Epidermal melanocyte (primary cell): ENCODE data around the gene NR2C1.

ENCODE experiments used
- DNase-seq: peaks from one replicate; pipeline ENCODE4 v3.0.0; 2011; ENCODE audit warnings: low spot score; ENCODE audit not compliant: insufficient read length

Gene NR2C1

DNA sequence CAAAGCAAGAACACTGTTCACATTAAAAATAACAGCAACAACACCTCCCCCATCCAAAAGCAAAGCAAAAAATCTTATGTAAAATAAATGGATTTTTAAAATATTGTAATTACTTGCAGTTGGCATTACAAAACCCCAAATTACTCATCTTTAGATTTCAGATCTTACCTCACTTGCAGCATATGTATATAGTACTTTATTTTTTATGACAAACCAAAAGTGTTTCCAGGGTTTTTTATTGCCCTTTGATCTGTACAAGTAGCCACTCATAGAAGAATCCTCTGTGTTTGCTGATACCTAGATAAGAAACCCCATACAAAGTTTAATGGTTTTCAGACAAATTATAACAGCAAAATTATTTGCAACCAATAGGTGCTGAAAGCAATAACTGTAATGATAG is 12.2 kb upstream of the NR2C1 start:
- DNase-seq, result no peak

DNA sequence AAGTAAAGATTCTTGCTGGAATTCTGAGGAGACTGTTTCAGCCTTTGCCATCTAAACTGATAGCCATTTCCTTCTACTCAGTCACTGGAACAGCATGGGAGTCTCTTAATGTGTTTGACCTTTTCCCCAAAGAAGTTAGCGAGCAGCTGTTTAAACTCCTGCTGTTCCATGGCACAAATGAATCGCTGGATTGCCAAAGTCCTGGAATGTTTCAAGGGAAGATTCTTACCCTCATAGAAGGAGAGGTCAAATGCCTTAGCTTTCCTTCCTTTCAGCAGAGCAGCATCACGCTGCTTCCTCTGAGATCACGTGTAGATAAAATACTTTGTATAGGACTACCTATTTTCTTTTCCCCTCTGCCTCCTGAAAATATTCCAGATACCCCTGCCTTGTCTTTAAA is 10.5 kb upstream of the NR2C1 start:
- no peak for DNase-seq

DNA sequence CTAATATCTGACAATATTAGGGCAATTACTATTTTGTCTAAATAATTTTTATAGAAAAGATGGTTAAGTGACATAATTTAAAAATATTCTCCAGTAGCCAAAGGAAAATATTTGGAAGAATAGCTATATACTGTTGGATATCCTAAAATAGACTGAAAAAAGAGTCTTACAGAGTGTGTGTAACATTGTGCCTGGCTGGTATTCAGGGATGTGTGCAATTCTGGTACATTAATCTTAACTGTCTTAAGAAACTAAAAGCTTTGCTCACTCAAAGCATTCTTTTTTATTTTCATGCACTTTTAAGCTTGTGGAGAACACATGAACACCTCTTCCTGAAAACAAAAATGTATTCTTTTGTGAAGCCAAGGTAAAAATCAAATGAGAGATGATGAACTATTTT is 10.1 kb upstream of the NR2C1 start:
- DNase-seq, result no peak

DNA sequence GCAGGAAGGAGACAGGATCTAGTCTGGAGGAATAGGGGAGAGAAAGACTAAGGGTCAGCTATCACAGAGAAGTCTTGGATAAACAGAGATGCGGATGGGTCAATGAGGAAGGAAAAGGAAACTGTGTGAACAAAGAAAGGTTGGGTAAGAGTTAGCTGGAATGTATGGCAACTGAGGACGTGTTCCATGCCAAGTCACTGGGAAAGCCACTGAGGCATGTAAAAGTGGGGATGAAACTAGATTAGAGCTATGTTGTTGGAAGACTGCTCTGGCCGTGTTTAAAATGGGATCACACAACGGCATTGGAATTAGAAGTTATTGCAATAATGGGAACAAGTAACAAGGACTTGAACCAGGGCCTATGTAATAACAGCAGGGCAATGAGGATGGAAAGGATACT is 3.9 kb upstream of the NR2C1 start:
- no peak for DNase-seq

DNA sequence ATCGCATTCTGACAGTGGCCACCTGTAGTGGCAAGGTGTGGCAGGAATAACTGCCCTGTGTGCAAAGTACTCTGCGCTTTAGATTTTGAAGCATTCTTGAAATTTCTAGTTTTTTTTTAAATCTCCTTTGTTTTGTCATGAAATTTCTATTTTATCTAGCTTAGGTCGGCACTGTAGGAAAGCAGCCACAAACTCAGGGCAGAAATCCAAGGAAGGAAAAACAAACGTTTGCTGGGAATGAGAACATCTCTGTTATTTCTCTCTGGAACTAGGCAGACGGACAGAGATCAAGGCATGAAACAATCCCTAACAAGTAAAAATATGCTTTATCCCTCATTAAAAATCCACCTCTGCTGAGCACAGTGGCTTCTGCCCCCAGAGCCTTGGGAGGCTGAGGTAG is 1.3 kb upstream of the NR2C1 start:
- DNase-seq, result no peak

DNA sequence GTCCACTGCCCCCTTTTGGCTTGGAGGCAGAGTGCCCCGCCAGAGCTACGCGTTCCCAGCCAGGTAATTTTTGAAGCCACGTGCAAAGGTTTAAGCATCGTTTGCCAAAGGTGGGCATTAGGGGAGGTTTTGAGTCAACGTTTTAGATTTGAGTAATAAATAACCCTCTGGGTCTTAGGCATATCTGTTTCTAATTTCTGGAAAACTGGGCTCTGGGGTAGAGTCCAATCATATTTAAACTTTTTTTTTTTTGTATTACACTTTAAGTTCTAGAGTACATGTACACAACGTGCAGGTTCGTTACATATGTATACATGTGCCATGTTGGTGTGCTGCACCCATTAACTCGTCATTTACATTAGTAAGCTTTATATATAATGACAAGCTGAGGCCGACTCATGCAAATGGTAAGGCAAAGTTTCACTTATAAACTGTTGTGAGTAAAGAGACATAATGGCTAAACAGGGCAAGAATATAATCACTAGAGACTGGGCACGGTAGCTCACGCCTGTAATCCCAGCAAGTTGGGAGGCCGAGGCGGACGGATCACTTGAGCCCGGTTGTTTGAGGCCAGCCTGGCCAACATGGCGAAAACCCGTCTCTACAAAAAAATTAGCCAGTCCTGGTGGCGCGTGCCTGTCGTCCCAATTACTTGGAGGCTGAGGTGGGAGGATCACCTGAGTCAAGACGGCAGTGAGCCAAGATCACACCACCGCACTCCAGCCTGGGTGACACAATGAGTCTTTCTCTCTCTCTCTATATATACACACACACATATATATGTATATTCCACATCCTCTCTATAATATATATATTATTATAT is 491 bp upstream of the NR2C1 start:
- no peak for DNase-seq

DNA sequence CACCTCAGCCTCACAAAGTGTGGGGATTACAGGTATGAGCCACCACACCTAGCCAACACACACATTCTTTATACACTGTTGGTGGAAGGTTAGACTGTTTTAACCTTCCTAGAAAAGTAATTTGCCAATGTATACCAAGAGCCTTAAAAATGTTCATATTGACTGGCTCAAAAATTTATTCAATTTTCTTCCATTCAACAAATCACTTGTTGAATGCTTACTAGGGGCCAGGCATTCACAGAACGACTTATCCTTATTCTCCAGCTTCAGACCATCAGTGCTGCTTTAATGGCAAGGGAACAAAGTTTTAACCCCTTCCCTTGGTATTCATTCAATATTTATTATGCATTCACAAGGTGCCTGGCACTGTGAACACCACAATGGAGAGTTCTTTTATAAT is 3.0 kb downstream of the NR2C1 start:
- DNase-seq, result no peak

DNA sequence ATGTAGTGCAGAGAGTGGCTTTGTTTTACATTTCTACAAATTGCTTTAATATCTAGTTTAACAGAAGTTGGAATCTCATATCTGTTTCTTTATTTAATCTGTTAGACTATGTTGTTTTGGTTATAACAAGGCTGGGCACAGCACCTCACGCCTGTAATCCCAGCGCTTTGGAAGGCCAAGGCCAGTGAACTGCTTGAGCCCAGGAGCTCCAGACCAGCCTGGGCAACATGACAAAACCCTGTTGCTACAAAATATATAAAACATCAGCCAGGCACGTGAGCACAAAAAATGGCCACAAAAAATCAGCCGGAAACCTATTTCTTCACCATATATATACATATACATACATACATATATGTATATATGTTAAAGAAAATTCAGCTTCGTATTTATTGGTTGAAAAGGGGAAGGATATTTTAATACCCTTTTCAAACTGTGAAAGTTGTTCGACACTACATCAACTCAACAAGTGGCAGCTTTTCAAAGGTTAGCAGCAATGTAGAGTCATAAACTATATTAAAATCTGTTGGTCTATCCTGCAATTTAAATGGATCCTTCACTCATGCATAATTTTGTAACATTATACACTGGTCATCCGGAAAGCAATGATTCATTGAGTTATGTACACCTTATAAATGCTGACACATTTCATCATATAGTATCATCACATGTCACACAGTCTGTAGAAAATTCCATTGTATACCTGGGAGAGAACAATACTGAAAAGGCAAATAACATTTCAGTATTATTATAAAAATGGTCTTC is 7.1 kb downstream of the NR2C1 start:
- DNase-seq, result no peak

DNA sequence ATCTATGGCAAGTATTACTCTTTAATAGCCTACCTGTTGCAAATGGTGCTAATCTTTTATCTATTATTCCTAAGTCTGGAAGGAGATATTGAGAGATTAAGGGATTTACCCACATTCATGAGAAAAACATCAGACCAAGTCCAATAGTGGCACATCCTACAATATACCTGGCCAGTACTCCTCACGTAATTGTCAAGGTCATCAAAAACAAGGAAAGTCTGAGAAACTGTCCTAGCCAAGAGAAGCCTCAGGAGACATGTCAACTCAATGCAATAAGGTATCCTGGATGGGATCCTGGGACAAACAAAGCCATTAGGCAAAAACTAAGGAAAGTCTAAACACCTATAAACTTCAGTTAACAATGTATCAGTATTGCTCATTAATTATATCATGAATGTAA is 12.5 kb downstream of the NR2C1 start:
- no peak for DNase-seq

DNA sequence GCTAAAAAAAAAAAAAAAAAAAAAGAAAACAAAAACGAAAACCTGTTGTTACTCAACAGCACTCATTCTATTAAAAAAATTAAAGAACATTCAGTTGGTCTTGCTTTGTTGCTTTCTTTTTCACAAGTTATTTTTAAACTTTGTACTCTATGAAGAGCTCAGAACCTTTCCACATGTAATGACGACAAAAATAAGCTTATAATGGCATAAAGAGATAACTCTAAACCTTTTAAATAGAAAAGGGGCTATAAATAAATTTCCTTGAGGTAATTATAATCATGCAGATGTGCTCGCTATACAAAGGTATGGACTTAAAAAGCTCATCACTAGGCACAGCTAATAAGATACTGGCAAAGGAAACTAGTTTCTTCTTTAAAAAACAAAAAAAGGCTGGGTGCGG is 13.4 kb downstream of the NR2C1 start:
- no peak for DNase-seq

DNA sequence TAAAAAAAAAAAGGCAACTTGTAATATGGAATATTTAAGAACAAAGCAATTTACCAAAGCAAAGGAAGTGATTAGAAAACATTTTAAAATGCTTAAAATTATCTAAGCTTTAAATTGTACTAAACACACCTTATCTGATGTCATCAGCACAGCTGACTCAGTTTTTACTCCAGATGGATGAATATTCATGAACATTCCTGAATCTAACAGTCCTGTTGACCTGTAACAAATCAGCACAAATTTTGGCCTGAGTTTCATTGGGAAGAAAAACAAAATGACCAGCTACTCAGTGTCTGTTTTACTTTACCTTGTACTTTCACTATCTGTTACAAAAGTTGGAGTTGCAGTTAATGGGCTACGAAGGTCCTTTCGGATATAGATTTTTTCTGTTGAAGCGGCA is 16.0 kb downstream of the NR2C1 start:
- DNase-seq, result no peak

DNA sequence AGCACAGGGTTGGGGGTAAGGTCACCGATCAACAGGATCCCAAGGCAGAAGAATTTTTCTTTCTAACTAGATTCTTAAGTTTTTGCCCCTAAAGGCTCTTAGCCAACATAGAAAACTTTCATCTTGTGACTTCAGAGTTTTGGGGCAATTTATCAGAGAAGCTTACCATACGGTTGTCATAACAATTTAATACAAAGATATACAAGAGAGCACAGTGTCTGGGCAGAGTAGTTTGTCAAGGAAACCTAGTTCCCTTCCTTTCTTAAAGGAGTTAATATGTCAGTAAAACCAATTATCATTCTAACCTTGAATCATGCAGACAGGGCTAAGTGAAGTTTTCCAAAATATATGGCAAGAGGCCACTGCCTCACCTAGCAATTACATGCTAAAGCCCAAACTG is 18.4 kb downstream of the NR2C1 start:
- no peak for DNase-seq

DNA sequence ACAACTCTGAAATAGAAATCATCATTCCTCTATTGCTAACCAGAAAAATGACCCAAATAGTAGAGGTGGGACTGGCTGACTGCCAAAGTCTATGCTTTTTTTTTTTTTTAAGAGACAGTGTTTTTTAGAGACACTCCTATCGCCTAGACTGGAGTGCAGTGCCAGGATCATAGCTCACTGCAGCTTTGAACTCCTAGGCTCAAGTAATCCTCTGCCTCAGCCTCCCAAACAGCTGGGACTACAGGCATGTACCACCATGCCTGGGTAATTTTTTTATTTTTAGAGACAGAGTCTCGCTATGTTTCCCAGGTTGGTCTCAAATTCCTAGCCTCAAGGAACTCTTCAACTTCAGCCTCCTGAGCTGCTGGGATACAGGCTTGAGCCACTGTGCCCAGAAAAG is 19.2 kb downstream of the NR2C1 start:
- DNase-seq, result no peak

DNA sequence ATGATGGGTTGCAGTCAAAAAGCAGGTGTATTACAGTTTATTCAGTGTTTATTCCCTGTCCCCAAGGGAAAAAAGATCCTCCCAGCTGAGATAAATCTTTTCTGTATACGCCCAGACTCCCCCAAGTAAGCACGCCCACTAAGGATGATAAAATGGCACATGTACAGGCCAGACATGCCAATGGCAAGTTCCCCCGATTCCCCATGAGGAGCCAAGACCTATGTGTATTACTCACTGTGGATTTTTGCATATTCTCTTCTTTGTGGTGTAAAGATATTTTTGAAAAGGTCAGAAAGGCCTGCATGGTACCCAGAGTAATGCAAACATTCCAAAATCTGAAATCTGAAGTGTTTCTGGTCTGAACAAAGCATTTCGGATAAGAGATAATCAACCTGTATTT is 22.2 kb downstream of the NR2C1 start:
- DNase-seq, result no peak

DNA sequence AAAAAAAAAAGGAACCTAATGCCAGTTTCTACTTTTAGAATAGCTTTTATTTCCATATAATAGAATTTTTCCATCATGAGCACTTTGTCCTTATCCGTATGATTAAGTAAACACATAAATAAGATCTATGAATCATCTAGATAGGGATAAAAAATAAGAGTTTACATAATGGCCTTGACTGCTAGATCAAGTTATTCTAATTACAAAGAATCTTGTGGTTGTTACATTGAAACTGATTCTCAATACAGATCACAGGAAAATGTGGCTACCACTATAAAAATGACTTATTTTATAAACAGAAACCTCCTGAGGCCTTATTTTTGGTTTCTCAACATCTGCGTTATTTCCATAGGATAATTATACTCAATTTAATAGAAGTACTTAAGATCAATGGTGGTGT is 35.5 kb downstream of the NR2C1 start:
- no peak for DNase-seq

DNA sequence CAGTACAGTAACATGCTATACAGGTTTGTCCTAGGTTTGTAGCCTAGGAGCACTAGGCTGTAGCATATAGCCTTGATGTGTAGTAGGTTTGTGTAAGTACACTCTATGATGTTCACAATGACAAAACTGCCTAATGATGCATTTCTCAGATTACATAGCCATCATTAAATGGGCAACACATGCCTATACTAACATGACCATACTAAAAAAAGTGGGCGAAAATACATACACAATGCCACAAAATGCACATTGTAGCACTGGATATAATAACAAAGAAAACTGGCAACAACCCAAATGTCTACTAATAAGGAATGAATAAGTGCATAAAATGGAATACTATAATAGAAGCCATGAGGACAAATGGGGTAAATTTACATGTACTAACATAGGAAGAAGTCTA is 38.7 kb downstream of the NR2C1 start:
- DNase-seq, result no peak

DNA sequence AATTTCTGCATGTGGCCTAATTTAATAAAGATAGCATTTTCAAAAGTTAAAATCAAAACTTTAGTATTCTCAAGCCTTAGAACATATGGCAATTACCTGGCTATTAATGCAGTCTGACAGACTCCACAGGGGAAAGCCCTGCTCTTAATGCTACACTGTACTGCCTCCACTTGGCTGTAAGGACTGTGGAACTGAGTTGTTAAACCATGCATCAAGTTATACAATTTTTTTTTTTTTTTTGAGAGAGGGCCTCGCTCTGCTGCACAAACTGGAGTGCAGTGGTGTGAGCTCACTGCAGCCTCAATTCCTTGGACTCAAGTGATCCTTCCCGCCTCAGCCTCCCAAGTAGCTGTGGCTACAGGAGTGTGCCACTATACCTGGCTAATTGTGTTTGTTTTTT is 50.9 kb downstream of the NR2C1 start:
- DNase-seq, result no peak

DNA sequence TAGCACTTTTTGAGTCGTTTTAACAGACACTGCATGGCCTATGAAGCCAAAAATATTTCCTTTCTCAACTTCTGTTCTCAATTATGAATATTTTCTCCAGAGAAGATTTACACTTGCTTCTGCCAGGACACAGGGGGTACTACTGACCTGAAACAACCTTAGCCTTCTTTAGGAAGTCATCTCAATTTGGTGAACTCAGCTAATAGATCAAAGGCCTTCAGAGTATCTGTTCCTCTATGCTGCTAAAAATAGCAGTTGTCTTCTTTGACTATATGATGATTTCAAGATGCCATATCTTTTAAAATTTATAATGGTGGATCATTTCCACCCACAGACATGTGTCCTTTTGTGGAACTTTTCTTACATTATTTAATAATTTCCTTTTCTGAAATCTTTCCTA is 55.9 kb downstream of the NR2C1 start:
- DNase-seq, result no peak

DNA sequence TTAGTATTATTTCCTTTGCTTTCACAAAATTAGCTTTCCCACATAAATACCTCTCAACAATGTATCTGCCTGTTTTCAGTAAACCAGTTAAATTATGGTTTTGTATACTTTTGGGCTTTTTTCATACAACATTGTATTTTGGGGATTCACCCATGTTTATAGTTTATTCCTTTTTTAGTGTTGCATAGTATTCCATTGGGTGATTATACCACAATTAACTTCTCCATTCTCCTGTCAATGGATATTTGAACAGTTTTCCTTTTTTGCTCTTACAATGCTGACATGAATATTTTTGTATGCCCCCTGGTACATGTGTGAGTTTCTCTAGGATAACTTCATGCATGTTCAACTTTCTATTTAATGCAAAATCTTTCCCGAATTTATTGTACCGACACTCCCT is 57.3 kb downstream of the NR2C1 start:
- DNase-seq, result no peak

DNA sequence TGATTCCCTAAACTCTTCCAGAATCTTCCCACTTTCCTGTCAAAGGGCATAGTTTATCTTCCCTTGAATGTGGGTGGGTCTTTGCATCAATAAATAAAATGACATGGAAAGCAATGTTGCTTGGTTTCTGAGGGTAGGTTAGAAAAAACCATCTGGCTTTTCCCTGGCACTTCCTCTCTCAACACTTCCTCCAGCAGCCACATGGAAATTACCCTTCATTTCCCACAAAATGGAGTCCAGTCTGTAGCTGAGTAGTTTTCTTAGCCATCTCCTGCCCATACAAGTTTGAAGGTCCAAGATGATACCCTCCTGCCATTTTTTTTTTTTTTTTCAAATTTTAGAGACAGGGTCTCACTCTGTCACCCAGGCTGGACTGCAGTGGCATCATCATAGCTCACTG is 58.9 kb downstream of the NR2C1 start:
- no peak for DNase-seq

DNA sequence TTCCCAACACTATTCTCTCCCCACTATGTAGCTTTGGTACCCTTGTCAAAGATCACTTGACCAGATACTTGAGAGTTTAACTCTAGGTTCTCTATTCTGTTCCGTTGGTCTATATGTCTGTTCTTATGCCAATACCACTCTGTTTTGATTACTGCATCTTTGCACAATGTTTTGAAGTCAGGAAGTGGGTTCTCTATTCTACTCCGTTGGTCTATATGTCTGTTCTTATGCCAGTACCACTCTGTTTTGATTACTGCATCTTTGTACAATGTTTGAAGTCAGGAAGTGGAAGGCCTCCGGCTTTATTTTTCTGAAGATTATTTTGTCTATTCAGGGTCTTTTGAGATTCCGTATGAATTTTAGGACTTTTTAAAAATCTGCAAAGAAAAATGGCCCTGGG is 67.2 kb downstream of the NR2C1 start:
- DNase-seq, result no peak

DNA sequence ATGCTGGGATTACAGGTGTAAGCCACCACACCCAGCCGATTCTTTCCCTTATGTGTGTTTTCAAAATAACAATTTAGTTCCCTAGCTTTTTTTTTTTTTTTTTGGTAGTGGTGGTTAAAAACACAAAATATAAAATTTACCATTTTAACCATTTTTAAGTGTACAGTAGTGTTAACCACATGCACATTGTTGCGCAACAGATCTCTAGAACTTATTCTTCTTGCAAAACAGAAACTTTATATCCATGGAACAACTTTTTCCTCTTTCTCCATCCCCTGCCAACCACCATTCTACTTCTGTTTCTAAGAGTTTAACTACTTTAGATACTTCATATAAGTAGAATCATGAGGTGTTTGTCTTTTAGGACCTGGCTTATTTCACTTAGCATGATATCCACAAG is 68.8 kb downstream of the NR2C1 start:
- DNase-seq, result no peak

DNA sequence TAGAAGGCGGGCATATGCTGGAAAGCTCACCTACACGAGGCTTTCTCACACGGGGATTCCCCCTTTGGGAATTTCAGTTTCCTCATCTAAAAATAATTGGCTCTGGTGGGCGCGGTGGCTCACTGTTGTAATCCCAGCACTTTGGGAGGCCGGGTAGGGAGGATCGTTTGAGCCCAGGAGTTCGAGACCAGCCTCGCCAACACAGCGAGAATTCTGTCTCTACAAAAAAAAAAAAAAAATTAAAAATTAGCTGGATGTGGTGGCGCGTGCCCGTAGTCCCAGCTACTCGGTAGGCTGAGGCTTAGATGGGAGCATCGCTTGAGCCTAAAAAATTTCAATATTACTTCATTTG is 69.5 kb downstream of the NR2C1 start:
- DNase-seq, result no peak
